Measurements from ENCODE around the gene VPS8. TPM values are rescaled to one million over a fixed set of nuclear protein-coding genes. Genes with fewer than 3 reads are reported as not detected.
"Not testable (repeated sequence)": the region's sequence is repeated elsewhere in the genome, so short reads cannot be mapped to it uniquely, and the experiment has no call there.

Gene VPS8
- total RNA-seq, 3 donors from 2014 or later: 52.2 to 86.3 (median 61.9) TPM

DNA sequence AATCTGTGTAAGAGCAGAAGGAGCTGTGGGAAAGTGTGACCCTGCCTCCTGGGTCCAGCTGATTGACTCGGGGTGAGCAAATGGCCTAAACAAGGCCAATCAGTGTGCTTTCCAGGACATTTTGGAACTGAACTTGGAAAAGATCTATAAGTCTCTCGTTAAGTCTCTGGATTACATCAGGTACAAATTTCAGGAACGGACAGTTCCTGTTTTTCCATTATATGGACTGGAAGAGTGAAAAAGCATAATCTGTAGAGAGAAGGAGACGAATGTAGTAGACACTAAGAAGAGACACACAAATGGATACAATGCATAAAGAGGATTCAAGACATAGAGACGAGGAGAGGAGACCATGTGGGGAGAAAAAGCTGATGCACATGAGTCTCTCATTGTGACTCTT, 173.6 kb downstream of the VPS8 start:
- no peaks in the 10 kb centered on the region for H3K27me3 ChIP-seq
- H3K4me1 ChIP-seq: no peaks in the 10 kb centered on the region
- no peak for TF ChIP-seq POLR2AphosphoS5 (IDR thresholded peaks at IDR 0.05)
- TF ChIP-seq, protein P1, sequence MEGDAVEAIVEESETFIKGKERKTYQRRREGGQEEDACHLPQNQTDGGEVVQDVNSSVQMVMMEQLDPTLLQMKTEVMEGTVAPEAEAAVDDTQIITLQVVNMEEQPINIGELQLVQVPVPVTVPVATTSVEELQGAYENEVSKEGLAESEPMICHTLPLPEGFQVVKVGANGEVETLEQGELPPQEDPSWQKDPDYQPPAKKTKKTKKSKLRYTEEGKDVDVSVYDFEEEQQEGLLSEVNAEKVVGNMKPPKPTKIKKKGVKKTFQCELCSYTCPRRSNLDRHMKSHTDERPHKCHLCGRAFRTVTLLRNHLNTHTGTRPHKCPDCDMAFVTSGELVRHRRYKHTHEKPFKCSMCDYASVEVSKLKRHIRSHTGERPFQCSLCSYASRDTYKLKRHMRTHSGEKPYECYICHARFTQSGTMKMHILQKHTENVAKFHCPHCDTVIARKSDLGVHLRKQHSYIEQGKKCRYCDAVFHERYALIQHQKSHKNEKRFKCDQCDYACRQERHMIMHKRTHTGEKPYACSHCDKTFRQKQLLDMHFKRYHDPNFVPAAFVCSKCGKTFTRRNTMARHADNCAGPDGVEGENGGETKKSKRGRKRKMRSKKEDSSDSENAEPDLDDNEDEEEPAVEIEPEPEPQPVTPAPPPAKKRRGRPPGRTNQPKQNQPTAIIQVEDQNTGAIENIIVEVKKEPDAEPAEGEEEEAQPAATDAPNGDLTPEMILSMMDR (IDR thresholded peaks at IDR 0.05): no peak
- TF ChIP-seq POLR2A (IDR thresholded peaks at IDR 0.05): no peak
- no peaks in the 10 kb centered on the region for H3K9me3 ChIP-seq
- H3K27ac ChIP-seq: no peak overlapping the region
- no peak for DNase-seq (ENCODE audit: low spot score in 2 of 2)
- intact Hi-C loops (cut with DNase I; ENCODE audit: low total_unique reads): no loop called here
- no peaks in the 10 kb centered on the region for H3K36me3 ChIP-seq
- no peak overlapping the region for H3K4me3 ChIP-seq

DNA sequence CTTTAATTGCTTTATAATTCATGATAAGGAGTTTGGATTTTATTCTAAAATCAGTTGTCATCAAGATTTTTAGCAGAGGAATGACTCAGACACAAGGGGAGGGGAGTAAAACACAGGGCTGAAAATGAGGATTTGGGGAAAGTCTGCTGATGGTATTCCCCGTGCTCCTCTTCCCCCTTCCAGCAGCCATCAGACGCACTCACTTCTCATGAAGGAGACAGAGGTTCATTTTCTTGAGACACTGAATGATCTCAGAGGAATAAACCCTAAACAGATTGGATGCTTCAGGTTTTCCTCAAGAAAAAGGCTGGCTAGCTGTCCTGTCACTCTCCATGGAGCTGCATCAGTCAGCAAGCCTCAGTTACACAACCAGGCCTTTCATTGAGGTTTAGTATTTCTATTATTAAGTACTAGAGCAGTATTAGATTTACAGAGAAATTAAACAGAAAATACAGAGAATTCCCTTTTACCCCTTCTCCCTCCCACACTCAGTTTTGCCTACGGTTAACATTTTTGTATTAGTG, 174.5 kb downstream of the VPS8 start:
- Histone ChIP-seq H3K27me3 (no peaks in the 10 kb centered on the region), H3K4me3 (no peak overlapping the region), H3K36me3 (no peaks in the 10 kb centered on the region), H3K4me1 (no peaks in the 10 kb centered on the region), H3K27ac (no peak overlapping the region), H3K9me3 (no peaks in the 10 kb centered on the region)
- no peak for DNase-seq (ENCODE audit: low spot score in 2 of 2)
- intact Hi-C loops (cut with DNase I; ENCODE audit: low total_unique reads): no loop called here
- TF ChIP-seq POLR2AphosphoS5 (IDR thresholded peaks at IDR 0.05): no peak
- TF ChIP-seq POLR2A (IDR thresholded peaks at IDR 0.05): no peak
- TF ChIP-seq, protein P1 (IDR thresholded peaks at IDR 0.05): no peak

DNA sequence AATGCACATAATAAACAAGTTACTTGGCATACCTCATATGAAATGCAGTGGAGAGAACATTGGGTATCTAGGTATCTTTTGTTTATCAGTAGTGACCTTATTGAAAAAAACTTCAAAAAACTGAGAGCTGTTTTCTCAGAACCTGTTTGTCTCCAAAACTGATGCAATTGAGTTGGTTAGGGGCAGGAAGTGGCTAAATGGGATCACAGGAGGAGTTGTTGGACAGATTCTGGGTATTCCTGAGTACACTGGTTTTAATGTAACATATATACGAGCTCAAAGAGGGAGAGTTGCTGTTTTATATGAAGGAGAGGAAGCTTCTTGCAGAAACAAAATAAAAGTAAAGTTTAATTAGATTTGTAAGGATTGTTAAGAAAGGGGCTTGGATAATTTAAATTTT, 181.4 kb downstream of the VPS8 start:
- H3K36me3 ChIP-seq: no peaks in the 10 kb centered on the region
- TF ChIP-seq POLR2A (IDR thresholded peaks at IDR 0.05): no peak
- no peak overlapping the region for H3K4me3 ChIP-seq
- no peaks in the 10 kb centered on the region for H3K9me3 ChIP-seq
- H3K27me3 ChIP-seq: no peaks in the 10 kb centered on the region
- H3K4me1 ChIP-seq: no peaks in the 10 kb centered on the region
- intact Hi-C loops (cut with DNase I; ENCODE audit: low total_unique reads): no loop called here
- H3K27ac ChIP-seq: no peak overlapping the region
- DNase-seq (ENCODE audit: low spot score in 2 of 2): no peak

DNA sequence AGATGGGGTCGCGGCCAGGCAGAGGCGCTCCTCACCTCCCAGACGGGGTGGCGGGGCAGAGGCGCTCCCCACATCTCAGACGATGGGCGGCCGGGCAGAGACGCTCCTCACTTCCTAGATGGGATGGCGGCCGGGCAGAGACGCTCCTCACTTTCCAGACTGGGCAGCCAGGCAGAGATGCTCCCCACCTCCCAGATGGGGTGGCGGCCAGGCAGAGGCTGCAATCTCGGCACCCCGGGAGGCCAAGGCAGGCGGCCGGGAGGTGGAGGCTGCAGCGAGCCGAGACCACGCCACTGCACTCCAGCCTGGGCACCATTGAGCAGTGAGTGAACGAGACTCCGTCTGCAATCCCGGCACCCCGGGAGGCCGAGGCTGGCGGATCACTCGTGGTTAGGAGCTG, 191.9 kb downstream of the VPS8 start:
- intact Hi-C loops (cut with DNase I; ENCODE audit: low total_unique reads): not testable (repeated sequence)

DNA sequence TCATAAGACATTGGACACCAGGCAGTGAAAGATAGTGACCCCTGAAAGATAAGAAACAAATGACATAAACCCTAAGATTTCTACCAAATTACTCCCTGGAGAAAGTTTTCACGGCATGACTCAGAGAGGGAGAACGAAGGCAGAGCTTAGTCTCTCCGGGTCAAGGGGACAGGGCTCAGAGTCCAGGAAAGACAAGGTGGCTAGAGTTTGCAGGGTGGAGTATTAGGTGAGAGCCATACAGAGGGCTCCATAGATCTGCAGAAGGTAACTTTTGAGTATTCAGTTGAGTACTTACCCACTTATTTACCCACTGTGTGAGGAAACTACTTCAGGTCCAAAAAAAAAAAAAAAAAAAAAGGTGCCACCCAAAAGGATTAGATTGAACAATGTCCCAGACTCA, 197.7 kb downstream of the VPS8 start:
- Histone ChIP-seq H3K4me1 (no peaks in the 10 kb centered on the region), H3K27me3 (no peaks in the 10 kb centered on the region), H3K36me3 (no peaks in the 10 kb centered on the region), H3K27ac (no peak overlapping the region), H3K9me3 (peaks cover 5 to 22% of the 10 kb centered on the region in 2 donors), H3K4me3 (no peak overlapping the region)
- intact Hi-C loops (cut with DNase I; ENCODE audit: low total_unique reads): no loop called here
- DNase-seq (ENCODE audit: low spot score in 2 of 2): no peak
- TF ChIP-seq POLR2AphosphoS5 (IDR thresholded peaks at IDR 0.05): no peak
- TF ChIP-seq, protein P1 (IDR thresholded peaks at IDR 0.05): no peak

More for the DNA sequence above, 191.9 kb downstream of the VPS8 start:
- not testable (repeated sequence) for H3K4me3 ChIP-seq; H3K27ac ChIP-seq; H3K4me1 ChIP-seq; H3K27me3 ChIP-seq; H3K36me3 ChIP-seq; DNase-seq (ENCODE audit: low spot score in 2 of 2); H3K9me3 ChIP-seq

DNA sequence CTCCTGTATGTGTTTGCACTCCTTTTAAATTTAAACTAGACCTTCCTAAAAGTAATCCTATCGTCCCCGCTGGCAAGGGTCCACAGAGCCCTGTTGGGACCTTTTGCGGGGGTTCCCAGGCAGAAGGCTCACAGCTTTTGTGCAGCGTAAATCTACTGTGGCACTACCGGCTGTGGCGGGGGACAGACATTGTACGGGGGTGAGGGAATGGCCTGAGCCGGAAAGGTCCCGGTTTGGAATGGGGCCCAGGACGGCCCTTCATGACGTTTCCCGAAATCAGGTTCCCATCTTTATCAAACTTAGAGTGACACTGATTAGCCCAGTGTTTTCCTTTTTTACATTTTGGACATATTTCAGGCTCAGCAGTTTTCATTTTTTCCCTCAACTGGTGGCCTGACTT, 205.6 kb downstream of the VPS8 start:
- H3K4me3 ChIP-seq; H3K27ac ChIP-seq; DNase-seq (ENCODE audit: low spot score in 2 of 2): not testable (repeated sequence)

DNA sequence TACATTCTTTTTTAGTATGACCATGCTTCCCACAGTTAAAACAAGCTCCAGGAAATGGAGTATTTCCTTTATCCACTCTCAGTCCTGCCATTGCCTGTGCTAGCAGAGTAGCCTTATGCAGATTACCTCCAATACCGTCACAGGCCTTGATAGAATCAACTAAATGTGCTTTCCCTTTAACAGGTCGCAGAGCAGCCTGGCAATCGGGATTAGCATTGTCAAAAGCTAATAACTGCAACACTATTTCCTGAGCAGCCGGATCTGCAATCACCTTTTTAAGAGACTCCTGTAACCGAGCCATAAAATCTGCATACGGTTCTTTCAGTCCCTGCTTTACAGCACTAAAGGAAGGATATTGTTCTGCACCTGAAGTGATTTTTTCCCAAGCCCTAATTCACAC, 206.0 kb downstream of the VPS8 start:
- H3K9me3 ChIP-seq: peaks cover 0 to 11% of the 10 kb centered on the region in 2 donors
- H3K4me1 ChIP-seq; H3K4me3 ChIP-seq; H3K27ac ChIP-seq; H3K27me3 ChIP-seq; intact Hi-C loops (cut with DNase I; ENCODE audit: low total_unique reads); H3K36me3 ChIP-seq; DNase-seq (ENCODE audit: low spot score in 2 of 2): not testable (repeated sequence)

More for the DNA sequence above, 205.6 kb downstream of the VPS8 start:
- H3K4me1 ChIP-seq; H3K27me3 ChIP-seq; H3K36me3 ChIP-seq; intact Hi-C loops (cut with DNase I; ENCODE audit: low total_unique reads): not testable (repeated sequence)
- H3K9me3 ChIP-seq: peaks cover 0 to 11% of the 10 kb centered on the region in 2 donors

Data from breast epithelium (tissue), 4 donors.